Osteocyte (in vitro differentiated cells): Measurements from ENCODE around the gene RASSF3. TPM values are rescaled to one million over a fixed set of nuclear protein-coding genes. Genes with fewer than 3 reads are reported as not detected.

Experiments used
- DNase-seq: peaks from one replicate; pipeline ENCODE4 v3.0.0; 2021; ENCODE audit warnings: mixed read lengths; ENCODE audit not compliant: unreplicated experiment; ENCODE audit errors: extremely low spot score
- H3K27ac Mint-ChIP-seq: one replicate; pipeline ENCODE4 v1.8.0; 2021; ENCODE audit warnings: mild to moderate bottlenecking, mixed read lengths; ENCODE audit not compliant: unreplicated experiment
- H3K27me3 Mint-ChIP-seq: one replicate; pipeline ENCODE4 v1.8.0; 2021; ENCODE audit warnings: mixed read lengths; ENCODE audit not compliant: unreplicated experiment
- H3K36me3 Mint-ChIP-seq: one replicate; pipeline ENCODE4 v1.8.0; 2021; ENCODE audit warnings: mixed read lengths; ENCODE audit not compliant: unreplicated experiment
- H3K4me1 Mint-ChIP-seq: one replicate; pipeline ENCODE4 v1.8.0; 2021; ENCODE audit warnings: mixed read lengths; ENCODE audit not compliant: unreplicated experiment
- H3K4me3 Mint-ChIP-seq: one replicate; pipeline ENCODE4 v1.8.0; 2021; ENCODE audit warnings: mild to moderate bottlenecking, moderate library complexity, mixed read lengths; ENCODE audit not compliant: unreplicated experiment
- H3K9me3 Mint-ChIP-seq: one replicate; pipeline ENCODE4 v1.8.0; 2021; ENCODE audit warnings: mixed read lengths; ENCODE audit not compliant: unreplicated experiment
- CTCF ChIP-seq: fragments of 200-600 bp; sonication (generic); IDR thresholded peaks from 2 replicates; pipeline ENCODE4 v1.5.0; 2021; ENCODE audit warnings: antibody characterized with exemption, mild to moderate bottlenecking, moderate library complexity
- total RNA-seq: library from RNA; stranded (reverse); gene quantifications from 2 replicates; pipeline ENCODE4 v1.2.1, GENCODE V29; 2021

The RASSF3 gene
- total RNA-seq, 1 donor from 2014 or later, result 29.0 TPM

GRCh38 chr12:64740646-64741045 lies 130.4 kb downstream of the RASSF3 start:
- no peak for TF ChIP-seq CTCF
- H3K27me3 Mint-ChIP-seq, result no peaks in the 10 kb centered on the region
- H3K4me3 Mint-ChIP-seq, result no peak overlapping the region
- no peak overlapping the region for H3K27ac Mint-ChIP-seq
- H3K4me1 Mint-ChIP-seq, result peaks cover 13% of the 10 kb centered on the region
- H3K9me3 Mint-ChIP-seq, result no peaks in the 10 kb centered on the region
- no peak for DNase-seq
- H3K36me3 Mint-ChIP-seq, result peaks cover 72% of the 10 kb centered on the region

GRCh38 chr12:64742416-64742815 lies 132.1 kb downstream of the RASSF3 start:
- no peak for DNase-seq
- peaks cover 69% of the 10 kb centered on the region for H3K36me3 Mint-ChIP-seq
- no peak for TF ChIP-seq CTCF
- no peak overlapping the region for H3K27ac Mint-ChIP-seq
- no peaks in the 10 kb centered on the region for H3K9me3 Mint-ChIP-seq
- H3K27me3 Mint-ChIP-seq, result no peaks in the 10 kb centered on the region
- peaks cover 18% of the 10 kb centered on the region for H3K4me1 Mint-ChIP-seq
- no peak overlapping the region for H3K4me3 Mint-ChIP-seq

GRCh38 chr12:64743206-64743605 lies 132.9 kb downstream of the RASSF3 start:
- no peaks in the 10 kb centered on the region for H3K9me3 Mint-ChIP-seq

GRCh38 chr12:64744422-64745258 lies 134.3 kb downstream of the RASSF3 start:
- H3K36me3 Mint-ChIP-seq, result peaks cover 62% of the 10 kb centered on the region
- peak overlapping the region; percentile 47 for H3K27ac Mint-ChIP-seq
- no peaks in the 10 kb centered on the region for H3K27me3 Mint-ChIP-seq
- TF ChIP-seq CTCF, result no peak
- no peaks in the 10 kb centered on the region for H3K9me3 Mint-ChIP-seq
- no peak for DNase-seq
- H3K4me3 Mint-ChIP-seq, result peak overlapping the region; percentile 18
- peaks cover 18% of the 10 kb centered on the region for H3K4me1 Mint-ChIP-seq

More at GRCh38 chr12:64743206-64743605, 132.9 kb downstream of the RASSF3 start:
- H3K36me3 Mint-ChIP-seq, result peaks cover 65% of the 10 kb centered on the region
- no peaks in the 10 kb centered on the region for H3K27me3 Mint-ChIP-seq
- DNase-seq, result no peak
- no peak overlapping the region for H3K27ac Mint-ChIP-seq
- peaks cover 18% of the 10 kb centered on the region for H3K4me1 Mint-ChIP-seq
- H3K4me3 Mint-ChIP-seq, result no peak overlapping the region
- TF ChIP-seq CTCF, result no peak

GRCh38 chr12:64745259-64745807 lies 135.0 kb downstream of the RASSF3 start:
- Mint-ChIP-seq H3K36me3 (peaks cover 56% of the 10 kb centered on the region), H3K9me3 (no peaks in the 10 kb centered on the region), H3K27me3 (no peaks in the 10 kb centered on the region), H3K4me3 (no peak overlapping the region), H3K4me1 (peaks cover 18% of the 10 kb centered on the region), H3K27ac (no peak overlapping the region)
- TF ChIP-seq CTCF, result no peak
- DNase-seq, result no peak
